ENCODE results near the gene NDUFA9. TPM values are rescaled to one million over a fixed set of nuclear protein-coding genes. Genes with fewer than 3 reads are reported as not detected.

NDUFA9 gene
- total RNA-seq, 1 donor from 2014 or later = 125 TPM

DNA sequence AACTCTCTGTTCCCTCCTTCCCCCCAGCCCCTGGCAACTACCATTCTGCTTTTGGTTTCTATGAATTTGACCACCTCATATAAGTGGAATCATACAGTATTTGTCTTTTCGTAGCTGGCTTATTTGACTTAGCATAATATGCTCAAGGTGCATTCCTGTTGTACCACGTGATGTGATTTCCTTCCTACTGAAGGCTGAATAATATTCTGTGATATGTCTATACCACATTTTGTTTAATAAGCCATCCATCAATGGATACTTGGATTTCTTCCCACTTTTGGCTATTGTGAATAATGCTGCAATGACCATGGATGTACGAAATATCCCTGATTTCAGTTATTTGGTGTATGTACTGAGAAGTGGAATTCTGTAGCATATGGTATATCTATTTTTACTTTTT is 16.3 kb downstream of the NDUFA9 start:
- no peaks in the 10 kb centered on the region for H3K4me1 Mint-ChIP-seq
- no peak overlapping the region for H3K4me3 Mint-ChIP-seq
- ATAC-seq (ENCODE audit: low read depth) = no peak
- TF ChIP-seq, protein P1, sequence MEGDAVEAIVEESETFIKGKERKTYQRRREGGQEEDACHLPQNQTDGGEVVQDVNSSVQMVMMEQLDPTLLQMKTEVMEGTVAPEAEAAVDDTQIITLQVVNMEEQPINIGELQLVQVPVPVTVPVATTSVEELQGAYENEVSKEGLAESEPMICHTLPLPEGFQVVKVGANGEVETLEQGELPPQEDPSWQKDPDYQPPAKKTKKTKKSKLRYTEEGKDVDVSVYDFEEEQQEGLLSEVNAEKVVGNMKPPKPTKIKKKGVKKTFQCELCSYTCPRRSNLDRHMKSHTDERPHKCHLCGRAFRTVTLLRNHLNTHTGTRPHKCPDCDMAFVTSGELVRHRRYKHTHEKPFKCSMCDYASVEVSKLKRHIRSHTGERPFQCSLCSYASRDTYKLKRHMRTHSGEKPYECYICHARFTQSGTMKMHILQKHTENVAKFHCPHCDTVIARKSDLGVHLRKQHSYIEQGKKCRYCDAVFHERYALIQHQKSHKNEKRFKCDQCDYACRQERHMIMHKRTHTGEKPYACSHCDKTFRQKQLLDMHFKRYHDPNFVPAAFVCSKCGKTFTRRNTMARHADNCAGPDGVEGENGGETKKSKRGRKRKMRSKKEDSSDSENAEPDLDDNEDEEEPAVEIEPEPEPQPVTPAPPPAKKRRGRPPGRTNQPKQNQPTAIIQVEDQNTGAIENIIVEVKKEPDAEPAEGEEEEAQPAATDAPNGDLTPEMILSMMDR (IDR thresholded peaks at IDR 0.05) = no peak
- no peak for DNase-seq
- no peaks in the 10 kb centered on the region for H3K9me3 Mint-ChIP-seq
- no peak overlapping the region for H3K27ac Mint-ChIP-seq
- CTCF ChIA-PET = no interaction called here
- peaks cover 40% of the 10 kb centered on the region for H3K36me3 Mint-ChIP-seq (ENCODE audit: low read depth)
- POLR2A ChIA-PET = no interaction called here
- intact Hi-C loops (cut with micrococcal nuclease) = no loop called here
- no peaks in the 10 kb centered on the region for H3K27me3 Mint-ChIP-seq

DNA sequence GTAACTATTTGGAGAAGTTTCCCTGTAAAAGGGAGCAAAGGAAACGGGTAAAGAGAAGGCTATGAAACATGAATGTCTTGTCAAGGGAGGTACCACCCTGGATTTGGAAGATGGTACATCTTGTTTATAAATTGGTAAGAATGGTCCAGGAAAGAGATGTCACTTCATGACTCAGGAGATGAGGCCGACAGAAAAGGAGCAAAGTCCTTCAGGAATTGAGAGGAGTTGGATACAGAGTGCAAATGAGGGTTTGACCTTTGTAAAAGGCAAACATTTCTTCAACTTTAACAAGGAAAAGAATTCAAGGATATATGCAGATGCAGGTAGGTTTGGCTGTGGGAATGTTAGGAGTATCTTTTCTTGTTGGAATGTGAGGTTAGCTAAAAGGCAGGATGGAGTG is 30.8 kb downstream of the NDUFA9 start:
- Mint-ChIP-seq H3K9me3 (no peaks in the 10 kb centered on the region), H3K27me3 (no peaks in the 10 kb centered on the region), H3K4me3 (no peak overlapping the region), H3K36me3 (ENCODE audit: low read depth) (peaks cover 46% of the 10 kb centered on the region), H3K27ac (no peak overlapping the region), H3K4me1 (no peaks in the 10 kb centered on the region)
- TF ChIP-seq, protein P1 (IDR thresholded peaks at IDR 0.05) = no peak
- ChIA-PET CTCF (no interaction called here), POLR2A (no interaction called here)
- no peak for DNase-seq
- intact Hi-C loops (cut with micrococcal nuclease) = no loop called here
- no peak for ATAC-seq (ENCODE audit: low read depth)

DNA sequence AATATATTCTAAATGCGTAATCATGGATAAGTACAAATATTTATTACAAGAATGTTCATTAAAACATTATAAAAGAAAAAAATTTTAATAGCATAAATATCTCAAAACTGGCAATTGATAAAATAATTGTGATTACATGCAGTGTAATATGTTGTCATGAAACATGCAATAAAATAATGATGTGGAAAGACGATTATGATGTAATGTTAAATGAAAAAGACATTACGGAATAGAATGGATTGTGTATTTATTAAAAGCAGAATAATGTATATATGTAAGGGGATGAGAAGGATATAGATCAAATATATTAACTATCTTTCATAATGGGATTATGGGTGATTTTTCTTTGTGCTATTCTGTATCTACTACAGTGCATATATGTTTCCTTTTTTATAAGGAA is 32.8 kb downstream of the NDUFA9 start:
- TF ChIP-seq, protein P1 (IDR thresholded peaks at IDR 0.05) = no peak
- H3K4me1 Mint-ChIP-seq = no peaks in the 10 kb centered on the region
- ChIA-PET POLR2A (no interaction called here), CTCF (no interaction called here)
- no peaks in the 10 kb centered on the region for H3K9me3 Mint-ChIP-seq
- intact Hi-C loops (cut with micrococcal nuclease) = no loop called here
- DNase-seq (no peak), ATAC-seq (ENCODE audit: low read depth) (no peak)
- no peak overlapping the region for H3K27ac Mint-ChIP-seq
- H3K4me3 Mint-ChIP-seq = no peak overlapping the region
- H3K36me3 Mint-ChIP-seq (ENCODE audit: low read depth) = peaks cover 64% of the 10 kb centered on the region
- H3K27me3 Mint-ChIP-seq = no peaks in the 10 kb centered on the region

DNA sequence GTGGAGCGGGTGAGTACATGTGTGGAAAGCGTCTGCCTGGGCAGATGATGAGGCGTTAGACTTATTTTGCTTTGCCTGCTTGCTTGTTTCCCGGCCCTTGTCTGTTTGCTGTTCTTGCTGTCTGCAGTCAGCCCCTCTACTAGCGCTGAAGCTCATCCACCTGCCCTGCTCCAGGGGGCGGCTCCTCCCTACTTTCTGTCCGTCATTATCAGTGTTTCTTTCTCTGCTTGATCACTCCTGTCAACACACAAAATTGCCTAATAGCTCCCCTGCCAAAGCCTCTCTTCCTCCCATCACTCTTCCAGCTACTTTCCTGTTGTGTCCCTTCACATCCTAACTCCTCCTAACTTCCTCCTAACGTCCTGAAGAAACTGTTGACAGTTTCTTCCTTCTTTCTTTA is 36.4 kb downstream of the NDUFA9 start:
- H3K4me3 Mint-ChIP-seq = no peak overlapping the region
- no peak for DNase-seq
- POLR2A ChIA-PET = no interaction called here
- H3K4me1 Mint-ChIP-seq = no peaks in the 10 kb centered on the region
- no peaks in the 10 kb centered on the region for H3K9me3 Mint-ChIP-seq
- TF ChIP-seq, protein P1 (IDR thresholded peaks at IDR 0.05) = no peak
- H3K27me3 Mint-ChIP-seq = no peaks in the 10 kb centered on the region
- no peak for ATAC-seq (ENCODE audit: low read depth)
- CTCF ChIA-PET = no interaction called here
- H3K36me3 Mint-ChIP-seq (ENCODE audit: low read depth) = peaks cover 77% of the 10 kb centered on the region
- no peak overlapping the region for H3K27ac Mint-ChIP-seq
- intact Hi-C loops (cut with micrococcal nuclease) = no loop called here

DNA sequence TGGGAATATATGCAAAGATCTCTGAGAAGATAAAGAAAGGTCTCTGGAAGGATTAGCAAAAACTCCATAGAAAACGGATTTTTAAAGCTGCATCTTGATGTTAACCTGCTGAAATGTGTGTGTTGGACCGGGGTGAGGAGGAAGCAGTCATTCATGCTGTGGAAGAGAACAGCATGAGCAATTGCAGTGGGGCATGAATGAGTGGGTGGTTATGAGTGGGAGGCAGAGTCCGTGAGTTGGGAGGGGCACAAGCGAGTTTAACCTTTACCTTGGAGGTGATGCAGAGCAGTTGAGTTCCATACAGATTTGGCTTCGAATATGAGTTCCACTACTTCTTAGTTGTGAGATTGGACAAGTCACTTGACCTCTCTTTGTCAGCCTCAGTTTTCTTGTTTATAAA is 41.8 kb downstream of the NDUFA9 start:
- Mint-ChIP-seq H3K9me3 (no peaks in the 10 kb centered on the region), H3K4me1 (no peaks in the 10 kb centered on the region), H3K27ac (no peak overlapping the region), H3K4me3 (no peak overlapping the region), H3K36me3 (ENCODE audit: low read depth) (peaks cover 56% of the 10 kb centered on the region), H3K27me3 (no peaks in the 10 kb centered on the region)
- DNase-seq = no peak
- ChIA-PET CTCF (no interaction called here), POLR2A (no interaction called here)
- intact Hi-C loops (cut with micrococcal nuclease) = no loop called here
- TF ChIP-seq, protein P1 (IDR thresholded peaks at IDR 0.05) = no peak
- ATAC-seq (ENCODE audit: low read depth) = no peak

Other genes with a start within 250 kb of the NDUFA9 start
- not detected in 2 replicates for gene FGF6, start 203.3 kb upstream of the NDUFA9 start, total RNA-seq
- gene RAD51AP1, start 110.2 kb upstream of the NDUFA9 start, total RNA-seq = 5.6 and 5.9 TPM in 2 replicates
- gene DYRK4, start 86.9 kb upstream of the NDUFA9 start, total RNA-seq = 19.0 and 22.1 TPM in 2 replicates
- 3.4 and 3.7 TPM in 2 replicates for gene AKAP3, start 63 bp upstream of the NDUFA9 start, total RNA-seq
- 1.4 and 1.5 TPM in 2 replicates for gene GALNT8, start 71.3 kb downstream of the NDUFA9 start, total RNA-seq